HepG2 (cell line): ENCODE measurements around the gene RILP. TPM values are rescaled to one million over a fixed set of nuclear protein-coding genes. Genes with fewer than 3 reads are reported as not detected.

ENCODE experiments used
- AGO2 ChIP-seq: fragments of 200-400 bp; formaldehyde crosslinking; optimal IDR thresholded peaks from 2 replicates; pipeline ENCODE3; 2017; ENCODE audit warnings: mild to moderate bottlenecking, low read depth, low read length, moderate library complexity
- DMAP1 ChIP-seq: IDR thresholded peaks from 2 replicates; pipeline ENCODE4 v1.6.1; 2016
- EEA1 ChIP-seq: sonication (generic); formaldehyde crosslinking; IDR thresholded peaks from 2 replicates; pipeline ENCODE4 v1.5.1; 2020; ENCODE audit warnings: mild to moderate bottlenecking, missing genetic modification reagents, borderline replicate concordance
- GATA4 ChIP-seq: sonication (generic); IDR thresholded peaks from 2 replicates; pipeline ENCODE4 v1.6.1; 2016; ENCODE audit warnings: antibody characterized with exemption, low read depth, borderline replicate concordance
- LCORL ChIP-seq, 2 experiments: fragments of 450-650 bp in 1 of 2; sonication (generic) in 1 of 2; formaldehyde crosslinking in 1 of 2; IDR thresholded peaks; 2 replicates each; pipeline versions ENCODE4 v1.5.0 to v1.6.1; 2017 to 2020; ENCODE audit warnings: antibody characterized with exemption in 1 of 2, missing genetic modification reagents in 1 of 2
- ZBTB7B ChIP-seq: sonication (generic); formaldehyde crosslinking; IDR thresholded peaks from 2 replicates; pipeline ENCODE4 v1.4.0; 2020; ENCODE audit warnings: missing genetic modification reagents
- ZNF263 ChIP-seq: sonication (generic); formaldehyde crosslinking; IDR thresholded peaks from 2 replicates; pipeline ENCODE4 v1.4.0; 2020; ENCODE audit warnings: missing genetic modification reagents
- ZNF33B ChIP-seq: sonication (generic); formaldehyde crosslinking; IDR thresholded peaks from 2 replicates; pipeline ENCODE4 v1.5.1; 2020; ENCODE audit warnings: mild to moderate bottlenecking, missing genetic modification reagents
- ZNF350 ChIP-seq: sonication (generic); formaldehyde crosslinking; IDR thresholded peaks from 2 replicates; pipeline ENCODE4 v1.4.0; 2020; ENCODE audit warnings: mild to moderate bottlenecking, low read depth, missing genetic modification reagents, borderline replicate concordance
- ZNF619 ChIP-seq: sonication (generic); formaldehyde crosslinking; IDR thresholded peaks from 2 replicates; pipeline ENCODE4 v1.4.0; 2020; ENCODE audit warnings: mild to moderate bottlenecking, missing genetic modification reagents
- ZNF7 ChIP-seq: IDR thresholded peaks from 2 replicates; pipeline ENCODE4 v1.6.1; 2016; ENCODE audit warnings: missing biosample characterization, missing genetic modification reagents
- polyA plus RNA-seq, 8 experiments: library from polyadenylated mRNA; depleted of rRNA in 3 of 8; stranded (reverse) in 7 of 8; unstranded in 1 of 8; fragments of >200 nt; fragmentation: Illumina TruSeq in 4 of 8; extraction: Trizol in 4 of 8; gene quantifications; 2 replicates each; pipeline versions ENCODE4 v1.2.1 to v1.2.3, GENCODE V29; 2011 to 2016; ENCODE audit warnings: low read depth in 4 of 8, missing spikeins in 1 of 8, mixed read lengths in 1 of 8; ENCODE audit not compliant: insufficient read depth in 1 of 8
- total RNA-seq, 5 experiments: library from RNA; depleted of rRNA; stranded (reverse); fragments of >200 nt; fragmentation: Illumina TruSeq; extraction: Trizol; gene quantifications; 2 replicates each; pipeline ENCODE4 v1.2.3, GENCODE V29; 2016; ENCODE audit warnings: low read depth in 1 of 5
- TF ChIP-seq, protein P1 (sequence below): sonication (generic); formaldehyde crosslinking; IDR thresholded peaks from 2 replicates; pipeline ENCODE4 v1.5.0; 2020; ENCODE audit warnings: mild to moderate bottlenecking, missing genetic modification reagents
- TF ChIP-seq, protein P2 (sequence below): sonication (generic); formaldehyde crosslinking; IDR thresholded peaks from 2 replicates; pipeline ENCODE4 v1.5.1; 2020; ENCODE audit warnings: missing genetic modification reagents, mild to moderate bottlenecking, borderline replicate concordance
- TF ChIP-seq, protein P3 (sequence below): sonication (generic); formaldehyde crosslinking; IDR thresholded peaks from 2 replicates; pipeline ENCODE4 v1.8.0; 2022; ENCODE audit warnings: mild to moderate bottlenecking, missing genetic modification reagents
- TF ChIP-seq, protein P4 (sequence below): sonication (generic); formaldehyde crosslinking; IDR thresholded peaks from 2 replicates; pipeline ENCODE4 v1.4.0; 2020; ENCODE audit warnings: missing genetic modification reagents
- TF ChIP-seq, protein P5 (sequence below), 2 experiments: sonication (generic) in 1 of 2; formaldehyde crosslinking in 1 of 2; IDR thresholded peaks; 2 replicates each; pipeline versions ENCODE4 v1.4.0 to v1.6.1; 2016 to 2020; ENCODE audit warnings: borderline replicate concordance in 1 of 2, low read depth in 1 of 2, mild to moderate bottlenecking in 1 of 2, missing genetic modification reagents in 1 of 2

The RILP gene
- total and polyA plus RNA-seq, 2 of the 13 experiments (the other 11 are each of a cell fraction or from before 2014, with no cell fraction given): 6.6 to 8.1 TPM

DNA sequence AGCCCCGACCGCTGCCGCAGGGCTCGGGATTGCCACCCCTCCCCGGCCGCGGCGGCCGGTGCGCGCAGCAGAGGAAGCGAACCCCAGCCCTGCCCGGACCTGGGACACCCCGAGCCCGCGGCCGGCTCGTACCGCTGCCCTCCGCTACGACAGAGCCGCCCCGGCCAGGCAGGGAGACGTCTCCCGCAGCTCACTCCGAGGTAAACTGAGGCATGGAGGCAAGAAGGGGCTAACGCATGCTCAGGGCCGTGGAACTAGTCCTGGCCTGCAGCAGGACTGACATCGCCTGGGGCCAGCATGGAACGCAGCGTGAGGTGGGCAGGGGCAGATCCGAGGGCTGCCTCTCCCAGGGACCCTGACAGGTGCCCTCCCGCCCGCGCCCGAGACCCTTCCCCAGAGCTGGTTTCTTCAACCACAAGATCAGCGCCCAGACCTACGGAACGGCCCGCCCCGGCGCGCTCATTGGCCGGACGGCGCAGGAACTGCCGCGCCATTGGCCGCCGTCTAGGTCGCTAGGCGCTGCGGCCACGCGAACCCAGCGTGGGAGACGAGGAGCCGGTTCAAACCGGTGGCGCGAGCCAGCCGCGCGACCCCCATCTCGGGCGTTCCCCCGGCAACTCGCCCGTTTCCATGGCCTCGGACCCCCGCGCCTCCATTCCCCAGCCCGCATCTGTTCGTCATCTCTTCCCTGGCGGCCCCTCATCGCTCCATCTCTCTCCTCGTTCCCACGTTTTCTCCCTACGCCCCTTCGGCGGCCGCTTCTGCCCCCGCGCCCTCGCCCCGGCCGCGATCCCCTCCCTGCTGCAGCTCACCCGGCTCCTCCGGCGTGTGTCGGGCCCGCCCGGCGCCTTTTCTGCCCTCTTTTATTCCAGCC is 21.4 kb downstream of the RILP start, which contains the start of gene SLC43A2 (continued):
- TF ChIP-seq, protein P1, sequence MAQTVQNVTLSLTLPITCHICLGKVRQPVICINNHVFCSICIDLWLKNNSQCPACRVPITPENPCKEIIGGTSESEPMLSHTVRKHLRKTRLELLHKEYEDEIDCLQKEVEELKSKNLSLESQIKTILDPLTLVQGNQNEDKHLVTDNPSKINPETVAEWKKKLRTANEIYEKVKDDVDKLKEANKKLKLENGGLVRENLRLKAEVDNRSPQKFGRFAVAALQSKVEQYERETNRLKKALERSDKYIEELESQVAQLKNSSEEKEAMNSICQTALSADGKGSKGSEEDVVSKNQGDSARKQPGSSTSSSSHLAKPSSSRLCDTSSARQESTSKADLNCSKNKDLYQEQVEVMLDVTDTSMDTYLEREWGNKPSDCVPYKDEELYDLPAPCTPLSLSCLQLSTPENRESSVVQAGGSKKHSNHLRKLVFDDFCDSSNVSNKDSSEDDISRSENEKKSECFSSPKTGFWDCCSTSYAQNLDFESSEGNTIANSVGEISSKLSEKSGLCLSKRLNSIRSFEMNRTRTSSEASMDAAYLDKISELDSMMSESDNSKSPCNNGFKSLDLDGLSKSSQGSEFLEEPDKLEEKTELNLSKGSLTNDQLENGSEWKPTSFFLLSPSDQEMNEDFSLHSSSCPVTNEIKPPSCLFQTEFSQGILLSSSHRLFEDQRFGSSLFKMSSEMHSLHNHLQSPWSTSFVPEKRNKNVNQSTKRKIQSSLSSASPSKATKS (CRISPR knock-in tag): no peak
- TF ChIP-seq, protein P2, sequence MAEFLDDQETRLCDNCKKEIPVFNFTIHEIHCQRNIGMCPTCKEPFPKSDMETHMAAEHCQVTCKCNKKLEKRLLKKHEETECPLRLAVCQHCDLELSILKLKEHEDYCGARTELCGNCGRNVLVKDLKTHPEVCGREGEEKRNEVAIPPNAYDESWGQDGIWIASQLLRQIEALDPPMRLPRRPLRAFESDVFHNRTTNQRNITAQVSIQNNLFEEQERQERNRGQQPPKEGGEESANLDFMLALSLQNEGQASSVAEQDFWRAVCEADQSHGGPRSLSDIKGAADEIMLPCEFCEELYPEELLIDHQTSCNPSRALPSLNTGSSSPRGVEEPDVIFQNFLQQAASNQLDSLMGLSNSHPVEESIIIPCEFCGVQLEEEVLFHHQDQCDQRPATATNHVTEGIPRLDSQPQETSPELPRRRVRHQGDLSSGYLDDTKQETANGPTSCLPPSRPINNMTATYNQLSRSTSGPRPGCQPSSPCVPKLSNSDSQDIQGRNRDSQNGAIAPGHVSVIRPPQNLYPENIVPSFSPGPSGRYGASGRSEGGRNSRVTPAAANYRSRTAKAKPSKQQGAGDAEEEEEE (CRISPR knock-in tag): no peak
- peak; percentile 30; the same call in 1 of the 2 replicates for TF ChIP-seq DMAP1 (CRISPR knock-in tag)
- TF ChIP-seq EEA1 (CRISPR knock-in tag): no peak; the same call in 1 of the 2 replicates
- TF ChIP-seq ZBTB7B (CRISPR knock-in tag): peak; percentile 43; the same call in 1 of the 2 replicates
- no peak for TF ChIP-seq ZNF7 (CRISPR knock-in tag)
- TF ChIP-seq LCORL (IDR thresholded peaks at IDR 0.05): no peak
- 0 out of 2 replicates have a peak, but pooled peaks have one; percentile 2 for TF ChIP-seq LCORL (CRISPR knock-in tag; IDR thresholded peaks at IDR 0.05)
- TF ChIP-seq ZNF350 (CRISPR knock-in tag): peak; percentile 77; the same call in 1 of the 2 replicates
- TF ChIP-seq, protein P3, sequence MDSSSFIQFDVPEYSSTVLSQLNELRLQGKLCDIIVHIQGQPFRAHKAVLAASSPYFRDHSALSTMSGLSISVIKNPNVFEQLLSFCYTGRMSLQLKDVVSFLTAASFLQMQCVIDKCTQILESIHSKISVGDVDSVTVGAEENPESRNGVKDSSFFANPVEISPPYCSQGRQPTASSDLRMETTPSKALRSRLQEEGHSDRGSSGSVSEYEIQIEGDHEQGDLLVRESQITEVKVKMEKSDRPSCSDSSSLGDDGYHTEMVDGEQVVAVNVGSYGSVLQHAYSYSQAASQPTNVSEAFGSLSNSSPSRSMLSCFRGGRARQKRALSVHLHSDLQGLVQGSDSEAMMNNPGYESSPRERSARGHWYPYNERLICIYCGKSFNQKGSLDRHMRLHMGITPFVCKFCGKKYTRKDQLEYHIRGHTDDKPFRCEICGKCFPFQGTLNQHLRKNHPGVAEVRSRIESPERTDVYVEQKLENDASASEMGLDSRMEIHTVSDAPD: no peak
- TF ChIP-seq, protein P4, sequence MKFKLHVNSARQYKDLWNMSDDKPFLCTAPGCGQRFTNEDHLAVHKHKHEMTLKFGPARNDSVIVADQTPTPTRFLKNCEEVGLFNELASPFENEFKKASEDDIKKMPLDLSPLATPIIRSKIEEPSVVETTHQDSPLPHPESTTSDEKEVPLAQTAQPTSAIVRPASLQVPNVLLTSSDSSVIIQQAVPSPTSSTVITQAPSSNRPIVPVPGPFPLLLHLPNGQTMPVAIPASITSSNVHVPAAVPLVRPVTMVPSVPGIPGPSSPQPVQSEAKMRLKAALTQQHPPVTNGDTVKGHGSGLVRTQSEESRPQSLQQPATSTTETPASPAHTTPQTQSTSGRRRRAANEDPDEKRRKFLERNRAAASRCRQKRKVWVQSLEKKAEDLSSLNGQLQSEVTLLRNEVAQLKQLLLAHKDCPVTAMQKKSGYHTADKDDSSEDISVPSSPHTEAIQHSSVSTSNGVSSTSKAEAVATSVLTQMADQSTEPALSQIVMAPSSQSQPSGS (CRISPR knock-in tag): no peak
- TF ChIP-seq GATA4: no peak
- TF ChIP-seq AGO2: no peak
- no peak for TF ChIP-seq ZNF619 (CRISPR knock-in tag)
- TF ChIP-seq, protein P5, sequence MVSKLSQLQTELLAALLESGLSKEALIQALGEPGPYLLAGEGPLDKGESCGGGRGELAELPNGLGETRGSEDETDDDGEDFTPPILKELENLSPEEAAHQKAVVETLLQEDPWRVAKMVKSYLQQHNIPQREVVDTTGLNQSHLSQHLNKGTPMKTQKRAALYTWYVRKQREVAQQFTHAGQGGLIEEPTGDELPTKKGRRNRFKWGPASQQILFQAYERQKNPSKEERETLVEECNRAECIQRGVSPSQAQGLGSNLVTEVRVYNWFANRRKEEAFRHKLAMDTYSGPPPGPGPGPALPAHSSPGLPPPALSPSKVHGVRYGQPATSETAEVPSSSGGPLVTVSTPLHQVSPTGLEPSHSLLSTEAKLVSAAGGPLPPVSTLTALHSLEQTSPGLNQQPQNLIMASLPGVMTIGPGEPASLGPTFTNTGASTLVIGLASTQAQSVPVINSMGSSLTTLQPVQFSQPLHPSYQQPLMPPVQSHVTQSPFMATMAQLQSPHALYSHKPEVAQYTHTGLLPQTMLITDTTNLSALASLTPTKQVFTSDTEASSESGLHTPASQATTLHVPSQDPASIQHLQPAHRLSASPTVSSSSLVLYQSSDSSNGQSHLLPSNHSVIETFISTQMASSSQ (IDR thresholded peaks at IDR 0.05; ENCODE audit: low read depth): no peak
- TF ChIP-seq, protein P5 (CRISPR knock-in tag; IDR thresholded peaks at IDR 0.05; ENCODE audit: borderline replicate concordance): no peak
- peak; percentile 35; the same call in 1 of the 2 replicates for TF ChIP-seq ZNF33B (CRISPR knock-in tag)
- TF ChIP-seq ZNF263 (CRISPR knock-in tag): no peak
